A549 treated with ZK216348 at 1 μM for 4 hours (cell line): Measurements from ENCODE around the gene TMEM81. TPM values are rescaled to one million over a fixed set of nuclear protein-coding genes. Genes with fewer than 3 reads are reported as not detected.

ENCODE experiments used
- total RNA-seq: library from RNA; stranded (reverse); fragments of 200-300 nt; extraction: Qiagen RNA extraction; gene quantifications from 5 replicates; pipeline ENCODE4 v1.2.3, GENCODE V29; 2022; ENCODE audit warnings: low read depth

The TMEM81 gene, protein sequence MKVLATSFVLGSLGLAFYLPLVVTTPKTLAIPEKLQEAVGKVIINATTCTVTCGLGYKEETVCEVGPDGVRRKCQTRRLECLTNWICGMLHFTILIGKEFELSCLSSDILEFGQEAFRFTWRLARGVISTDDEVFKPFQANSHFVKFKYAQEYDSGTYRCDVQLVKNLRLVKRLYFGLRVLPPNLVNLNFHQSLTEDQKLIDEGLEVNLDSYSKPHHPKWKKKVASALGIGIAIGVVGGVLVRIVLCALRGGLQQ
- 1.9 to 2.9 TPM (median 2.1 TPM) in 5 replicates for total RNA-seq

DNA sequence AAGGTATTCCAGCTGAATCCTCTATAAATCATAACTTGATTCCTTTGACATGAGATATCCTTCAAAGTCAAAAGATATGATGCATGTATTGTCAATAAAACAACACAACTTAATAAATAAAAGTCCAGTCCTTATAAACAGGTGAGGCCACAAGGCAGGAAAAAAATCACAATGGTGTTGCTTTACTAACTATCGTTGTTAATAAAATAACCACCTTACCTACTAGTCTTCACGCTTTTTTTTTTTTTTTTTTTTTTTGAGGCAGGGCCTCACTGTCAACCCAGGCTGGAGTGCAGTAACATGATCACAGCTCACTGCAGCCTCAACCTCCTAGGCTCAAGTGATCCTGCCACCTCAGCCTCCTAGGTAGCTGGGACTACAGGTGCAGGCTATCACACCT lies at the start of gene TMEM81:
TSS of gene TMEM81 (minus strand) at position 101 of the 400 bp plus-strand sequence. CDS start 140 bp downstream, outside the sequence.

DNA sequence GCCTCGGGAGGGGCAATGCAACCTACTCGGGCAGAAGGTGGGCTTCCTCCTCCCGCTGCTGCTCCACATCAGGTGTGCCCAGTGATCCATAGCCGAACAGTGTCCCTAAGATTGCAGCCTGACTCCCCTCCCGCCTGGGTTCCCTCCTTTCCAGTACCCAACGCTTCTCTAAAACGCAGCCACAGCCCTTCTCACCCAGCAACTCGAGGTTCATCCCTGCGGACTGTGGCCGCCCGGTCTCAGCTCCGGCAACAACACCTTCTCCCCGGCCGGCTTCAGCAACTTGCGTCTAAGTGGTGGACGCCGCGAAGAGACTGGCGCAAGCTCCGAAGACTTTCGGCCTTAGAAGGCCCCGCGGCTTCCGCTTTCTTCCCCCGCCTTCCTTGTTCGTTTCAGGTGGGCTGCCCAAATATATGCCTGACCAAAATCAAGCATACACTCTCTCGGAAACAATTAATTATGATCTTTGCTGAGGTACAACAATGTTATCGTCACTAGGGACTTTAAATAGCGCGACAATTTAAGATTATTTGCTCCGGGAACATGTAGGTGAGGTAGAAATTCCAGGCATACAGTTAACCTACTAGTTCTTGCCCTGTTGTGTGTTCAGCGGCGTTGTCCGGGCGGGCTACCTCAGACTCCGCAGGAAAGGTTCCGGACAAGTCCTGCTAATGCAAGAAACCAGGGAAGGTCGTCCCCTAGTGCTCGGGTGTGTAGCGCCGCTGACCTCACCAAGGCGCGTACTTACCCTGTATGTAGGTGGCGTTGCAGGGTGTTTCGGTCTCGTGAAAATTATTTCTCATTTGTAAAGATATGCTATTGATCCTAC lies 37.6 kb upstream of the TMEM81 start, which contains the start of gene RBBP5:
TSS of gene RBBP5 (minus strand) at position 319 of the 829 bp plus-strand sequence. CDS start at position 214, 105 bp downstream.

DNA sequence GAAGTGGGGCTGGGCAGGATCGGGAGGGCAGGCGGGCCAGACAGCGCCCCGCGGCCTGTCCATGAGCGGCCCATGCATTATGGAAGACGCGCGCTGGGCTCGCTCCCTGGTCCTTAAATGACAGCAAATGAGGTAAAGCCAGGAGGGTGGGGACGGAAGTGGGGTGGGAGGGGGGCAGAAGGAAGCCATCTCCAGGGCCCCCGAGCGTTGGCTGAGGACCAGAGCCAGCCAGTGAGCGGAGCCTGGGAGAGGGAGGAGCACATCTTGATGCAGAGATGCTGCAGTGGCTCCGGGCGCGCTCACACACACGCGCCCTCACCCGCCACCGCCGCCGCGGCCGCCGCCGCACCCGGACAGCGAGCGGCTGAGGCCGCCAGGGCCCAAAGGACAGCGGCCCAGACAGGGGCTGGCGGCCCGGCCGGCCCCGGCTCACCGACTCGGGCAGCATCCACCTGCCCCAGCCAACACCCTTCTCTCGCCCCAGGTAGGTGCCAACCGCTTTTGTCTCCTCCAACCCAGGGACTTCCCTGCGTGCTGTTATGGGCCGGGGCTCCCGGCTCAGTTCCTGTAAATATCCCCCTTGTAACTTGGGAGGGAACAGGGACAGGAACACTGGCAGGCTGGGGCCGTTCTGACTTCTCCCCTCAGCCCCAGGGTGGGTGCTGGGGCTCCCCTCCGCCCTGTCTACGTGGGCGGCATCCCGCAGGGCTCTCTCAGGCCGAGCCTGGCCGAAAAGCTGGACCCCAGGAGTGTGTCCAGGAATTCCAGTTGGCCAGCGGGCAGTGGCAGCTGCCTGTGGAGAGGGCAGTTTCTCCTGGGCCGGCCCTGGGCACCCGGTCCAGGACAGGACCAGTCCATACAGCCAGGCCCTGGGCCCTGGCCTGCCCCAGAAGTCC lies 41.1 kb downstream of the TMEM81 start, which contains the start of gene CNTN2:
TSS of gene CNTN2 (plus strand) at position 302 of the 896 bp plus-strand sequence. CDS start 9,974 bp downstream, outside the sequence.

Other genes starting within 250 kb of the TMEM81 start
- 0.83 to 1.9 TPM (median 1.0 TPM) in 5 replicates for gene NFASC, start 213.6 kb downstream of the TMEM81 start, total RNA-seq
- 0.02 to 0.41 TPM in 2 of 5 replicates, not detected in the others for gene CNTN2, start 41.2 kb downstream of the TMEM81 start, total RNA-seq
- gene RBBP5, start 37.5 kb upstream of the TMEM81 start, total RNA-seq, result 10.8 to 13.6 TPM (median 11.9 TPM) in 5 replicates
- gene DSTYK, start 127.2 kb upstream of the TMEM81 start, total RNA-seq, result 6.4 to 10.1 TPM (median 8.3 TPM) in 5 replicates
- gene TMCC2, start 143.5 kb upstream of the TMEM81 start, total RNA-seq, result 1.7 to 2.4 TPM (median 2.2 TPM) in 5 replicates
- 22.6 to 34.1 TPM (median 31.0 TPM) in 5 replicates for gene NUAK2, start 237.3 kb upstream of the TMEM81 start, total RNA-seq